Measurements from ENCODE around the gene KCNJ10. TPM values are rescaled to one million over a fixed set of nuclear protein-coding genes. Genes with fewer than 3 reads are reported as not detected.

Gene KCNJ10
- total and polyA plus RNA-seq, 2 donors from 2014 or later, result 4.9 to 57.6 TPM

DNA sequence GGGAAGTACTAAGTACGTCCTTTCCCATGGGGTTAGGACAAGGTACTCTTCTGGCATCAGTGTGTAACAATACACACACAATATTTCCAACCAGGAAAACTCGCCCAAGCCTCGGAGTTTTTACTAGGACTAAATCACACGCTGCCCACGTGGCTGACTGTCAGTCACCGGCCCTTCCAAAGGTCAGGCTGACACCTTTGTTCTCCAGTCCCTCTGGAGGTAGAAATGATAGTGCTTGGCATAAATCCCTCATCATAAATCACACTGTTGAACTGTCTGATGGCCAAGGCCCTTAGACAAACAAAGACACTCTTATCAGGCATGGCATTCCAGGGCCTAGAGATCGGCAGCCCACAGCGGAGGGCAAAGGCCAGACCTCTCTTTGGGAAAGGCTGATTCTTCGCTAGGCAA, 99.0 kb downstream of the KCNJ10 start:
- no peak overlapping the region for H3K27ac ChIP-seq (ENCODE audit: low read depth in 2 of 2, low read length in 2 of 2)
- no peak overlapping the region for H3K9ac ChIP-seq (ENCODE audit: low read length in 3 of 3)
- H3K9me3 ChIP-seq (ENCODE audit: control insufficient read depth in 2 of 3, insufficient read depth in 1 of 3, low read length in 3 of 3), result no peaks in the 10 kb centered on the region
- H3K4me3 ChIP-seq (ENCODE audit: low read length in 3 of 3), result no peak overlapping the region
- TF ChIP-seq, protein P1, sequence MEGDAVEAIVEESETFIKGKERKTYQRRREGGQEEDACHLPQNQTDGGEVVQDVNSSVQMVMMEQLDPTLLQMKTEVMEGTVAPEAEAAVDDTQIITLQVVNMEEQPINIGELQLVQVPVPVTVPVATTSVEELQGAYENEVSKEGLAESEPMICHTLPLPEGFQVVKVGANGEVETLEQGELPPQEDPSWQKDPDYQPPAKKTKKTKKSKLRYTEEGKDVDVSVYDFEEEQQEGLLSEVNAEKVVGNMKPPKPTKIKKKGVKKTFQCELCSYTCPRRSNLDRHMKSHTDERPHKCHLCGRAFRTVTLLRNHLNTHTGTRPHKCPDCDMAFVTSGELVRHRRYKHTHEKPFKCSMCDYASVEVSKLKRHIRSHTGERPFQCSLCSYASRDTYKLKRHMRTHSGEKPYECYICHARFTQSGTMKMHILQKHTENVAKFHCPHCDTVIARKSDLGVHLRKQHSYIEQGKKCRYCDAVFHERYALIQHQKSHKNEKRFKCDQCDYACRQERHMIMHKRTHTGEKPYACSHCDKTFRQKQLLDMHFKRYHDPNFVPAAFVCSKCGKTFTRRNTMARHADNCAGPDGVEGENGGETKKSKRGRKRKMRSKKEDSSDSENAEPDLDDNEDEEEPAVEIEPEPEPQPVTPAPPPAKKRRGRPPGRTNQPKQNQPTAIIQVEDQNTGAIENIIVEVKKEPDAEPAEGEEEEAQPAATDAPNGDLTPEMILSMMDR (IDR thresholded peaks at IDR 0.05; ENCODE audit: borderline replicate concordance, extremely low read depth, insufficient read depth), result no peak
- DNase-seq, result no peak
- no peaks in the 10 kb centered on the region for H3K4me1 ChIP-seq (ENCODE audit: control insufficient read depth in 2 of 3, insufficient read depth in 2 of 3, low read depth in 1 of 3, low read length in 3 of 3)
- intact Hi-C loops (cut with DNase I), result no loop called here
- H3K27me3 ChIP-seq (ENCODE audit: control insufficient read depth, insufficient read depth, low read length), result no peaks in the 10 kb centered on the region
- no peaks in the 10 kb centered on the region for H3K36me3 ChIP-seq (ENCODE audit: control insufficient read depth in 2 of 3, insufficient read depth in 3 of 3, low read length in 3 of 3)
- FAIRE-seq, result no peak

DNA sequence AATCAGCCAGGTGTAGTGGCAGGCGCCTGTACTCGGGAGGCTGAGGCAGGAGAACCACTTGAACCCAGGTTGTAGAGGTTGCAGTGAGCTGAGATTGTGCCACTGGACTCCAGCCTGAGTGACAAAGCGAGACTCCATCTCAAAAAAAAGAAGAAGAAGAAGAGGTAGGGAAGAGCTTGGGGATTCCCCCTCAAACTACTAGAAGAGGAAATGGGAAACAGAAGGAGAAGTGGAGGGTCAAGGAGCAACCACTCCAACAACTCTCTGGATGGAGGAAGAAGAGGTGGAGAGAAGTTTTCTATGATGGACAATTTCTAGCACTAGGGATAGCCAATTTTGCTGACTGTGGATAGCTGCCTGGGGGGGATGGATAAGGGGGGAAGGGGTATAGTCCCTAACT, 101.1 kb downstream of the KCNJ10 start:
- Histone ChIP-seq H3K36me3 (ENCODE audit: control insufficient read depth in 2 of 3, insufficient read depth in 3 of 3, low read length in 3 of 3) (no peaks in the 10 kb centered on the region), H3K27ac (ENCODE audit: low read depth in 2 of 2, low read length in 2 of 2) (no peak overlapping the region), H3K4me1 (ENCODE audit: control insufficient read depth in 2 of 3, insufficient read depth in 2 of 3, low read depth in 1 of 3, low read length in 3 of 3) (no peaks in the 10 kb centered on the region), H3K27me3 (ENCODE audit: control insufficient read depth, insufficient read depth, low read length) (no peaks in the 10 kb centered on the region), H3K9me3 (ENCODE audit: control insufficient read depth in 2 of 3, insufficient read depth in 1 of 3, low read length in 3 of 3) (no peaks in the 10 kb centered on the region), H3K4me3 (ENCODE audit: low read length in 3 of 3) (no peak overlapping the region), H3K9ac (ENCODE audit: low read length in 3 of 3) (no peak overlapping the region)
- intact Hi-C loops (cut with DNase I), result no loop called here
- TF ChIP-seq, protein P1 (IDR thresholded peaks at IDR 0.05; ENCODE audit: borderline replicate concordance, extremely low read depth, insufficient read depth), result no peak
- FAIRE-seq, result no peak
- no peak for DNase-seq

DNA sequence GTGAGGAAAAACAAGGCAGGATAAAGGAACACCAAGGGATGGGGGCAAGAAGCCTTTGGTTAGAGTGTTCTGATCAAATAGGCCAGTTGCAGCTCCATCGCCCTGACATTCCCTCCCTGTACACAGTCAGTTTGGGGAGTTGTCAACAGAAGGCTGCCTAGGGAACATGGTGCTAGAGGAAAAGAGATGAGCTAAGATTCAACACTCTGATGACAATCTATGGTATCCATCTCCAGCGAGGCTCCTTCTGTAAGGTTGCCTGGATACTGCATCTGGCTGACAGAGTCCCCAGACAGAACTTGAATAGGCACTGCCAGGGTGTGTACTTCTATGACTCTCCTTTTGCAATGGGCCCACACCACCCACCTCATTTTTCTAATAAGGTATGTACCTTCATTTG, 104.7 kb downstream of the KCNJ10 start:
- no peaks in the 10 kb centered on the region for H3K36me3 ChIP-seq (ENCODE audit: control insufficient read depth in 2 of 3, insufficient read depth in 3 of 3, low read length in 3 of 3)
- FAIRE-seq, result no peak
- no peak overlapping the region for H3K4me3 ChIP-seq (ENCODE audit: low read length in 3 of 3)
- no peaks in the 10 kb centered on the region for H3K27me3 ChIP-seq (ENCODE audit: control insufficient read depth, insufficient read depth, low read length)
- H3K9me3 ChIP-seq (ENCODE audit: control insufficient read depth in 2 of 3, insufficient read depth in 1 of 3, low read length in 3 of 3), result no peaks in the 10 kb centered on the region
- no peaks in the 10 kb centered on the region for H3K4me1 ChIP-seq (ENCODE audit: control insufficient read depth in 2 of 3, insufficient read depth in 2 of 3, low read depth in 1 of 3, low read length in 3 of 3)
- TF ChIP-seq, protein P1 (IDR thresholded peaks at IDR 0.05; ENCODE audit: borderline replicate concordance, extremely low read depth, insufficient read depth), result no peak
- no peak overlapping the region for H3K27ac ChIP-seq (ENCODE audit: low read depth in 2 of 2, low read length in 2 of 2)
- no peak for DNase-seq
- intact Hi-C loops (cut with DNase I), result no loop called here
- no peak overlapping the region for H3K9ac ChIP-seq (ENCODE audit: low read length in 3 of 3)

DNA sequence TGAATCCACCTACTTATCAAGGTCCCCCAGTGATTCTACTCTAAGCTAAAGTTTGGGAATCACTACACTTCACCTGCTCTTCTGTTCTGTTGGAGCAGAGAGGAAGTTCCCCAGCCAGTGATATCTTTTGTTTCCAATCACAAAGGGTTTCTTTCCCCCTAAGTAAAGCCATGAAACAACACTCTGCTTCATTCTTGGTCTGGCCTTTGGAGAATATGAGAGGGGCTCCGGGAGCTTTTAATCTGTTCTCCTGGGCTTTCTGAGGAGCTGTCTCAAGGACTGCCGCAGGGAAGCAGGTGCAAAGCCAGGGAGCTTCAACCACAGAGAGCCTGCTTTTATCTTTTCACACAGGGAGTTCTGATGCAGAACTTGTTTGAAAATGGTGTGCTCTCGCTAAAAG, 105.8 kb downstream of the KCNJ10 start:
- H3K36me3 ChIP-seq (ENCODE audit: control insufficient read depth in 2 of 3, insufficient read depth in 3 of 3, low read length in 3 of 3), result no peaks in the 10 kb centered on the region
- no peaks in the 10 kb centered on the region for H3K9me3 ChIP-seq (ENCODE audit: control insufficient read depth in 2 of 3, insufficient read depth in 1 of 3, low read length in 3 of 3)
- H3K4me3 ChIP-seq (ENCODE audit: low read length in 3 of 3), result no peak overlapping the region
- H3K27ac ChIP-seq (ENCODE audit: low read depth in 2 of 2, low read length in 2 of 2), result no peak overlapping the region
- intact Hi-C loops (cut with DNase I), result no loop called here
- DNase-seq (no peak), FAIRE-seq (no peak)
- no peaks in the 10 kb centered on the region for H3K27me3 ChIP-seq (ENCODE audit: control insufficient read depth, insufficient read depth, low read length)
- no peak overlapping the region for H3K9ac ChIP-seq (ENCODE audit: low read length in 3 of 3)
- H3K4me1 ChIP-seq (ENCODE audit: control insufficient read depth in 2 of 3, insufficient read depth in 2 of 3, low read depth in 1 of 3, low read length in 3 of 3), result no peaks in the 10 kb centered on the region
- TF ChIP-seq, protein P1 (IDR thresholded peaks at IDR 0.05; ENCODE audit: borderline replicate concordance, extremely low read depth, insufficient read depth), result no peak

Measured in kidney (tissue), 14 donors.